Breast epithelium (tissue), 3 donors: Measurements from ENCODE around the gene GRXCR2.

ENCODE experiments used
- CTCF ChIP-seq, 3 donors: fragments of 450-650 bp; IDR thresholded peaks; one replicate each; pipeline ENCODE4 v1.5.1; 2016 to 2017; ENCODE audit warnings: antibody characterized with exemption in 3 of 3, mild to moderate bottlenecking in 3 of 3, moderate library complexity in 3 of 3
- POLR2AphosphoS5 ChIP-seq, 3 donors: sonication (generic); formaldehyde crosslinking; IDR thresholded peaks; one replicate each; pipeline ENCODE4 v1.6.1; 2017; ENCODE audit warnings: antibody characterized with exemption in 3 of 3

GRCh38 chr5:145840458-145841132, 32.2 kb downstream of the GRXCR2 start:
- TF ChIP-seq POLR2AphosphoS5 (IDR thresholded peaks at IDR 0.05) (no peak), CTCF (IDR thresholded peaks at IDR 0.05) (no peak)
